GM18861 (cell line): ENCODE measurements around the gene FAM20C.
"Not testable (repeated sequence)": the region's sequence is repeated elsewhere in the genome, so short reads cannot be mapped to it uniquely, and the experiment has no call there.

Source experiments
- ATAC-seq: cut with Tn5 transposase; IDR thresholded peaks from one replicate; pipeline ENCODE4 v1.9.1; 2021; ENCODE audit not compliant: unreplicated experiment

Gene FAM20C

GRCh38 chr7:190196-190595 is 2.2 kb upstream of the FAM20C start:
- ATAC-seq, result no peak

DNA sequence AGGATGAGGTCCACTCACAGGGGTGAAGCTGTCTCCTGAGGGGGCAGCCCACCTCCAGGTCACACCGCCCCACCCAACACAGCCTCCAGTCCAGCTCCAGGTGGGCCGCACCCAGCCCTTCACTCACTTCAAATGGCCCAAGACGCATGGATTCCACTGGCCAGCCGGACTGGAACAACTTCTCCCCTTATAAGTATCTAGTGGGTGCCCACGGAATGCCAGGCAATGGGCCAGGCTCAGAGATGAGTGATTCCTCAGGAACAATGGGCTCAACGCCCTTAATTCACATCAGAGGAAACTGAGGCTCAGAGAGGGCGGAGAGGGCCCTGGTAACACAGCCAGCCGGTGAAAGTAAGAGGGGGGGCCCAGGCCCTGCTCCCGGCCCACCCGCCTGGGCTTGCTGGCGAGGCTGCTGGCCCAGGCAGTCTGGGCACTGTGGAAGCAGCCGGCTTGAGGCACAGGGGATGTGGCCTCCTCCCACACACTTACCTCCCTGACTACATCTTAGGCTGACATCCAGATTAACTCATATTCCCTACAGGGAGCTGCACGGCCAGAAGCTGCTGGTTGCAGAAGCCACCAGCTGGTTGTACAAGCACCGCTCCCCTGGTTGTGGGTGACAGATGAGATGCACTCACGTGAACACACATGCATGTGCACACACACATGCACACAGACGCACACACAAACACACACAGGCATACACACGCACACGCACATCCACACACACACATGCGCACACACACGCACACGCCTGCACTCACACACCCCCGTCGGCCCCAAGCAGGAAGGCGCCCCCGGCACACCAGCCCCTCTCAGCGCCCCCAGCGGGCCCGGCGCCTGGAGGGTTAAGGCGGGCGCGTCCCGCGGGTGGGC is 1.0 kb upstream of the FAM20C start:
- no peak for ATAC-seq

DNA sequence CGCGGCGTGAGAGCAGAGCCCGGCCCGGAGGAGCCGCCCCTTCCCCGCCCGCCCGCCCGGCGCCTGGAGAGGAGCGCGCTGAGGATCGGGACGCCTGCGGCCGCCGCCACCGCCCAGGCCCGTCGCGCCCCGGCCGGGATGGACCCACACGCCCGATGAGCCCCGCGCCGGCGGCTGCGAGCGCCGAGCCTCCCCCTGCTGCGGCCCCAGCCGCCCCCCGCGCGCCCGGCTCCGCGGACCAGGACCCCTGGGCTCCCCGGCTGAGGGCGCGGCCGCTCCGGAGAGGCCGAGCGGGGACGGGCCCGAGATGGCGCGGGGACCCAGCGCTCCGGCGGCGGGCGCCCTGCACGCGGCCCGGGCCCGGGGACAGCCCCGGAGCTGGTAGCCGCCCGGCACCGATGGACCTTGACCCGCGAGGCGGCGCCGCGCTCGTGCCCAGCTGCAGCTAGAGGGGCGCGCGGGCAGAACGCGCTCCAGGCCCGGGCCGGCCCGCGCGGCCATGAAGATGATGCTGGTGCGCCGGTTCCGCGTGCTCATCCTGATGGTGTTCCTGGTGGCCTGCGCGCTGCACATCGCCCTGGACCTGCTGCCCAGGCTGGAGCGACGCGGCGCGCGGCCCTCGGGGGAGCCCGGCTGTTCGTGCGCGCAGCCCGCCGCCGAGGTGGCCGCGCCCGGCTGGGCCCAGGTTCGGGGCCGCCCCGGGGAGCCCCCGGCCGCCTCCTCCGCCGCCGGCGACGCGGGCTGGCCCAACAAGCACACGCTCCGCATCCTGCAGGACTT is 520 bp downstream of the FAM20C start:
- ATAC-seq, result no peak

DNA sequence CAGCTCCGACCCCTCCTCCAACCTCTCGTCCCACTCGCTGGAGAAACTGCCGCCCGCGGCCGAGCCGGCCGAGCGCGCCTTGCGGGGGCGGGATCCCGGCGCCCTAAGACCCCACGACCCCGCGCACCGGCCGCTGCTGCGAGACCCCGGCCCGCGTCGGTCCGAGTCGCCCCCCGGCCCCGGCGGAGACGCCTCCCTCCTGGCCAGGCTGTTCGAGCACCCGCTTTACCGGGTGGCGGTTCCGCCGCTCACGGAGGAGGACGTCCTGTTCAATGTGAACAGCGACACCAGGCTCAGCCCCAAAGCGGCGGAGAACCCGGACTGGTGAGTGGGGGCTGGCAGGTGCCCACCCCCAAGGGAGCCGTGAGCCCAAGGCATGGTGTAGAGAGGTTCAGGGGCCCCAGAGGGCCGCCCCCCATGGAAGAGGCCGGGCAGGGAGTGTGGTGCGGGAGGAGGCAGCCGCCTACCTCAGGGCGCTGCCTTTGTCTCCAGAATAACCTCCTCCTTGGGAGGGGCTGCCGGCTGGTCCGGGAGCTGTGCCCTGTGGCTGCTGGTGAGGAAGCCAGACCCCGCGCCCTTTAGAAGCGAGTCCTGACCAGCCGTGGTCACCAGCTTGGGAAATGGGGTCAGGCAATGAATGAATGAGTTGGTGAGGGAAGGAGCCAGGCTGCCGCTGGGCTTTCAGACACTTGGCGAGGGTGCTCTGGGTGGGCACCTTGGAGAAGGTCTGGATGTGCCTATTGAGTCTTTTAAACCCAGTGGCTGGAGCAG is 1.3 kb downstream of the FAM20C start:
- no peak for ATAC-seq

DNA sequence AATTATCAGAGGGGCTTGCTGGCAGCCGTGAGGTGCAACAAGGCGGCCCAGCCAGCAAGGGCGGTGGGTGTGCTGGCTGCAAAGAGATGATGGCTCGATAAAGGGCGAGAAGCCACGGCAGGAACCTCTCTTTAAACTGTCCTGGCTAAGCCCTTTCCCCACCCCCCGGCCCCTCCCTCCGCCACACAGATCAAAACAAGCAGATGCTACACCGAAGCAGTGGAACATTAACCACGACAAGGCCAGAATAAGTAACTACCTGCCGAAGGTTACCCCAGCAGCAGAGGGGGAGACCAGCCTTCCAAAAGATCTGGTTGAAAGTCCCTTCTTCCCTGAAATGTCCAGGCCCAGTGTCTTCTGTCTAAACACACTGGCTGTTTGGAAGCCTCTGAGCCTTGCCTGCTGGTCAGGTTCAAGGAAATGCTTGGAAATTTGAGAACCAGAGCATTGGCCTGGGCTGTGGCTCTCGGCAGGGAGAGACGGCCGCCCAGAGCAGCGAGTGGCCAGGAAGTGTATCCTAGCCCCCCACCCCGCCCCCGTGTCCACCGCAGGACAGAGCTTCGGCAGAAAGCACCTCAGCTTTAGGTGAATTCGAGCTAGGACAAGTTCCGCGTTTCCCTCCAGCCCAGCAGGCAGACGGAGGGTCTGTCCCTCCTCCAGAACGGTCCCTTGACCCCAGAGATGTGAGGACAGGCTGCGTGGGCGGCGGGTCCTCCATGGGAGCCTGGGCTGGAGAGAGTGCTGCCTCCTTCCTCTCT is 2.1 kb downstream of the FAM20C start:
- ATAC-seq, result no peak

DNA sequence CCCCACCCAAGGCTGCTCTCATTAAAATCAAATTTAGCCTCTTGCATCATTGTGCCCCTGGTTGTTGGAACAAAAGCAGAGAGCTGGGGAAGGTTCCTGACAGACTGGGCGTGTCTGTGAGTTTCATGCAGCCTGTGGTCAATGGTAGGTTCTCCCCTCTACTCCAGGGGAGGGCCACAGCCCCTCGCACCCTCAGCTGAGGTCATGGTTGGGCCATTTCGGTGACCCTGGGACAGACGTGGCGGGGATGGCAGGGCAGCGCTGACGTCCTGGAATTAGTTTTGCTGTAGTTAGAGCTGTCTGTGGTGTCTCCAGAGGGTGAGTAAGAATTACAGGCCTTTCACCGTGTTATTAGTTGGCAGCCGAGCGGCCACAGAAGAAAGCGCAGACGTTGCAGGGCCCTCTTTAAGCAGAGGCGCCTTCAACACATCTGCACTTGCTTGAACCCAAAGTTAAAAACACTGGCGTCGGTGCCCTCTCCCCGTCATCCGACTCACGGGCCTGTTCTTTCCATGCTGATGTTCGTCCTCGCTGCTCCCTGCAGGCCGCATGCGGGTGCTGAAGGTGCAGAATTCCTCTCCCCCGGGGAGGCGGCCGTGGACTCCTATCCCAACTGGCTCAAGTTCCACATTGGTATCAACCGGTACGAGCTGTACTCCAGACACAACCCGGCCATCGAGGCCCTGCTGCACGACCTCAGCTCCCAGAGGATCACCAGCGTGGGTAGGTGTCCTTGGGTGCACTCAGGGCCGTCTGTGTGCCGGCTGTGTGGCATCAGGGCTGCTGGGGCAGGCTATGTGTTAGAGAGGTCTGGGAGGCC is 2.8 kb downstream of the FAM20C start:
- no peak for ATAC-seq

GRCh38 chr7:195830-196128 is 3.4 kb downstream of the FAM20C start:
- ATAC-seq, result no peak

GRCh38 chr7:196283-196682 is 3.9 kb downstream of the FAM20C start:
- no peak for ATAC-seq

DNA sequence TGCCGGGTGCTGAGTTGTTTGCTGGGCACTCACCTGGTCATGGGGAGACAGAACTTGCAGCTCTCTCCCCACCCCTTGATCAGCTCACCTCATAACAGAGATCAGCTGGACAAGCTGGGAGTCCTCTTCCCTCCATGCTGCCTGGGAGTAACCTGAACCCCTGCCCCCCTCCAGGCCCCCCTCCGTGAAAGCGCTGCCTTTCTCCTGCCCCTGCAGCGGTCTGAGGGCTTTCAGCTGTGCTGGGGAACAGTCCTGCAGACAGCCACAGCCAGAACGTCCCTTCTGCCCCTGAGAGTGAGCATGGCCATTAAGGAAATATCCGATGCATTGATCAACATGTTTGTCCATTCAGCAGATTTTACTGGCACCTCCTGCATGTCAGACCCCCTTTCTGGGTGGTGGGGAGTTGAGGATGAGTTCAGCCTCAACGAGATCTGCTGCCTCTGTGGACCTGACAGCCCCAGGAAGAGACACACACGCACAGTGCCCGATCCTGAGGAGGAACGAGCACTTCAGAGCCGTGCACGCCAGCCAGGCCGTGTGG is 4.5 kb downstream of the FAM20C start:
- no peak for ATAC-seq

GRCh38 chr7:197413-198335 is 5.3 kb downstream of the FAM20C start:
- no peak for ATAC-seq

GRCh38 chr7:199483-200249 is 7.3 kb downstream of the FAM20C start:
- no peak for ATAC-seq

DNA sequence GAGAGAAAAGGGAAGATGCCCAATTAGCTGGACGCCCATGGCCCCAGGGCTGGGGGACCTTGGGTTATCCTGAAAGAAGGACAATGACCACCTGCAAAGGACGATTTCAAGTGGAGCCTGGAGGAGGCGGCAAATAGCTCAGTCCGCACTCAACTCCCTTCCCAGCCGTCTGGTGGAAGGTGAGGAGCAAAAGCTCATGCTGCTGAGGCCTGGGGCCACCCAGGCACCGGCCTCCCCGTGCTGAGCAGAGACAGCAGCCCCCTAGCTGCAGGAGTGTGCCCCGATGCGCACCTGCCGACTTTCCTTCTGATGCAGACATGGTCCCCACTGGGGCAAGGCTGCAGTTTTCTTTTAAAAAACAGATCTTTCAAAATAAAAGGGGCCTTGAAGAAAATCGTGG is 7.9 kb downstream of the FAM20C start:
- no peak for ATAC-seq

GRCh38 chr7:200704-201103 is 8.3 kb downstream of the FAM20C start:
- no peak for ATAC-seq

DNA sequence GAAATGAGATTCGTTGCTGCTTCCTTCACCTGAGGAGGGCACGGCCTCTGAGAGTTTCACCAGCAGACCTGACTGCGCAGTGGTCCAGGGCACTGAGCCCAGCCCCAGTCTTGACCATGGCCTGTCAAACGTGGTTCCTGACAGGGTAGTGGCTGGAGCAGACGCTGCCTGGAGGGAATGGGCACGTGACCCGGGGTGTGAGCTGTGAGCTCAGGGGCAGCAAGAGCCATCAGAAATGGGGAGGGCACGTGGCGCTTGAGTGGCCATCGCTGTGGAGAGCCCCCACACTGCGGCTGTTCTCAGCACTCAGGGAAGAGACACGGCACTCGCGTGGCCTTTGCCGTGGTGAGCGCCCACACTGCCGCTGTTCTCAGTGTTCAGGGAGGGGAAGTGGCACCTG is 12.0 kb downstream of the FAM20C start:
- ATAC-seq, result no peak

GRCh38 chr7:205115-206010 is 13.0 kb downstream of the FAM20C start:
- ATAC-seq, result no peak

DNA sequence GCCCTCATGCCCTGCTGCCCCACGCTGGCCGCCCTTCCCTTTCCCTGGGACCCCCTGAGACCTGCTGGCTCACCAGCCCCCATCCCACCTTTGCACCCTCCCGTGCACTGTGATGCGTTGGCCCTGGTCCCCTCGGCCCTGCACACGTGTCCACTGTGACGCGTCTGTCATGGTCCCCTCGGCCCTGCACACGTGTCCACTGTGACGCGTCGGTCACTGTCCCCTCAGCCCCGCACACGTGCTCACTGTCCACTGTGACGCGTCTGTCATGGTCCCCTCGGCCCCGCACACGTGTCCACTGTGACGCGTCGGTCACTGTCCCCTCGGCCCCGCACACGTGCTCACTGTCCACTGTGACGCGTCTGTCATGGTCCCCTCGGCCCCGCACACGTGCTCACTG is 14.0 kb downstream of the FAM20C start:
- ATAC-seq, result not testable (repeated sequence)
